ENCODE data around the gene TNS3.

The TNS3 gene

DNA sequence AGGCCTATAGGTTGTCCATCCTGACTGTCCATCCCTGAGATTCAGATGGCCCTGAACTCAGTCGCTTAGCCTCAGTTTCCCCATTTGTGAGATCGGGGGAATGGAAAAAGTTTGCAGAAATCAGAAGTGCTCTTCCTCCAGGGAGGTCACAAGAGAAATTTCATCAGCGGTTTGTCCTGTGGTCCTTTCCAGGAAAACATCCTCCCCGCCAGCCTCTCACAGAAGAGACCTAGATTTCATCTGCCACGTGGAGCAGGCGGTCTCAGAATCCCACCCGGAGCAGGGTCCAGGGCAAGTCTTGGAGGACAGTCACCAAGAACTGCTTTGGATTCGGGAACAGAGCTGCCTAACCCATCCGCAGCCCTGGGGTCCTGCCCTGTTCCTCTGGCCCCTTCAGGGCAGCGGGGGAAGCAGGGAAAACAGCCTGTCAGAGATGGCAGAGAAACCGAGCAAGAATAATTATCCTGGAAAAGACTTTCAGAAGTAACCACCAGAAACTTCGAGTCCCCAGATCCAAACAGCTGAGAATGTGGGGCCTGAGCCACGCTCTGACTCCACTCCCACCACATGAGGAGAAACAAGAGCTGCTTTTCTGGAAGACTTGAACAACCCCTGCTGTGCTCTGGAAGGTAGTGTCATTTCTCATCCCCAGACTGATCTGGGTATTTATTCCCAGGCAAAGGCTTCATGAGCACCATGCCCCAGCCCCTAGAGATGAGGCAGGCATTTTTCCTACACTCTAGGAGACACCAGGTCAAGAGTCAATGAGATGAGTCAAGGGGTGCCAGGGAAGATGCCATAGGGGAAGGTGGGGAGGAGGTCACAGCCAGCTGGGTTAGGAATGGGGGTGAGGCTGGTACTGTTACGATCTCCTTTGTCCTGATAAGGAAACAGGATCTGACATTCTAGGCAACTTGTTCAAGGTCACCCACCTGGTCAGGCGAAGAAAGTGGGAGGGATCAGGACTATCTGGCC is 1.1 kb upstream of the TNS3 start:
- peak; percentile 48 for DNase-seq (ENCODE audit: low read depth, low spot score)

- DNase-seq (ENCODE audit: low read depth, low spot score): peak; percentile 54
Measured at GRCh38 chr7:47581438-47581803, 490 bp downstream of the TNS3 start.

DNA sequence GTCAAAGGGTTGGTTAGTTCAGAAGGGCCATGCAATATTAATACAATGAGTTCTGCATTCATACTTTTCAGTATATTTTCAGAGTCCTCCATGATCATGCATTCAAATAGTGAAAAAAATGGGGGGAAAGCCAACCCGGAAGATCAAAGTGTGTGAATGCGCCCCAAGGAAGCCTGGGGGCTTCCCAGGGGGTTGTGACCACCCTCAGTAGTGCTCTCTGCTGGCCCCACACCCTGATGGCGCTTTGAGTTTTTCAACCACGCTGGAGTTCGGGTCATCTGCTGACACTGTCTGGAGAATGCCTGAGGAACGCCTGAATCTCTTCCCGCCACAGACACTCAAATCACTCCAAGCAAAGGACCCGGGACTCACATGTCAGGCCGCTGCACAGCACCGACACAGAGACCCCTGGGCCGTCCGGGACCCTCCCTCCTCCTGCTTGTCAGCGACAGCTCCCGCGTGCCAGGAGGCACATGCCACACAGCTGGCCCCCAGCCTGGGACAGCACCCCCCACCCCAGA is 1.0 kb downstream of the TNS3 start:
- DNase-seq (ENCODE audit: low read depth, low spot score): peak; percentile 54

GRCh38 chr7:47580175-47580706 is 1.7 kb downstream of the TNS3 start:
- peak; percentile 32 for DNase-seq (ENCODE audit: low read depth, low spot score)

- DNase-seq (ENCODE audit: low read depth, low spot score): no peak
Measured at GRCh38 chr7:47579458-47579857, 2.5 kb downstream of the TNS3 start.

GRCh38 chr7:47578579-47579270 is 3.2 kb downstream of the TNS3 start:
- peak; percentile 70 for DNase-seq (ENCODE audit: low read depth, low spot score)

GRCh38 chr7:47577321-47577919 is 4.5 kb downstream of the TNS3 start:
- DNase-seq (ENCODE audit: low read depth, low spot score): peak; percentile 31

DNA sequence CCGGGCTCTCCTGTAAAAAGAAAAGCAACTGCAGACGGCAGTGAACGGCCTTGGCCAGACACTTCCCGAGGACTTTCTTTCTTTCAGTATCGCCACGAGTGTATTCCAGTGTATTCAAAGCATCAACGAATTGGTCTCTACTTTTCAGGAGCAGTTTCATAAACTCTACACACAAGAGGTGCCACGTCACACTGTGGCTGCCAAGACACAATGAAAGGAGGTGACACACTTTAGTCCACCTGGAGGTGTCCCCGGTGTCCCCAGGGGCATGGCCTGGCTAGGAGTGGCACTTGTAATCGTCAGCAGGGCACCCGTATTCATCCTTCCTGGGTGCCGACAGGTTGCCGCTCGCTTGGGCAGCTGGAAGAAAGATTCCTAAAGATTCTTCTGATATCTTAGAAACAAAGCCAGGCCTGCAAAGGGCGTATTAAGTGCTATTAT is 5.0 kb downstream of the TNS3 start:
- no peak for DNase-seq (ENCODE audit: low read depth, low spot score)

DNA sequence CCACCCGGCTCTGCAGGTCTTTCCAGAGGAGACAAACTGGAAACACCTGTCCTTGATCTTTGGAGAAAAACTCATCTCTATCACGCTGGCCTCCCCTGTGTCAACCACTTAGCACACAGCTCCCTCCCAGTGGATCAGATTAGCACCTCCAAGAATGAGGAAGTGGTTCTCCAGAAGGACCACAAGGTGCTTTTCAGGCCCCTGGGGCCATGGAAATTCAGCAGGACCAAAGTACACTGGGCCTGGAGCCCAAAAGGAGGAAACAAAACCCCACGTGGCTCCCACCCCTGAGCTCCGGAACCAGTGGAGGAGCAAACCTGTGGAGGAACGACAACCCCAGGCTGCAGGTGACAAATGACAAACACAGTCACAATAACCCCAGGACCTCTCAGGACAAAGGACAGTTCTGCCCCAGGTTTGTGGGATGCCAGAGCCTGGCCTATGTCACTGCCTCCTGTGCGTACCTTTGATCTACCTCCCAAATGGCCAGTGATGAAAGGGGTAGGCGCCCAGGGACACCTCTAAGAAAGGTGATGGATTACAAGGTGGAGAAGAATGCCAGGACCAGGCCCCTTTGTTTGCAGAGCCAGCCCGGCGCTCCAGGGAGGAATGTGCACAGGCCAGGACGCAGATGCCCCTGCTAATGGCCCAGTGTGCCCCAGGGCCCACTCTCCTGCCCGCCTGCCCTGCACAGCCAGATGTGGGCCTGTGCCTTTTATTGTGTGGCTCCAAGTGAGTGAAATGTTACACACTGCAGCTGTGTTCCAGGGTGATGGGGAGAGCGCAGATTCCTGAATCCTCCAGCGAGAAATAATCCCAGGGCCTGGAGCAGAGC is 5.7 kb downstream of the TNS3 start:
- peak; percentile 84 for DNase-seq (ENCODE audit: low read depth, low spot score)

- no peak for DNase-seq (ENCODE audit: low read depth, low spot score)
Measured at GRCh38 chr7:47574482-47575329, 7.2 kb downstream of the TNS3 start.

DNA sequence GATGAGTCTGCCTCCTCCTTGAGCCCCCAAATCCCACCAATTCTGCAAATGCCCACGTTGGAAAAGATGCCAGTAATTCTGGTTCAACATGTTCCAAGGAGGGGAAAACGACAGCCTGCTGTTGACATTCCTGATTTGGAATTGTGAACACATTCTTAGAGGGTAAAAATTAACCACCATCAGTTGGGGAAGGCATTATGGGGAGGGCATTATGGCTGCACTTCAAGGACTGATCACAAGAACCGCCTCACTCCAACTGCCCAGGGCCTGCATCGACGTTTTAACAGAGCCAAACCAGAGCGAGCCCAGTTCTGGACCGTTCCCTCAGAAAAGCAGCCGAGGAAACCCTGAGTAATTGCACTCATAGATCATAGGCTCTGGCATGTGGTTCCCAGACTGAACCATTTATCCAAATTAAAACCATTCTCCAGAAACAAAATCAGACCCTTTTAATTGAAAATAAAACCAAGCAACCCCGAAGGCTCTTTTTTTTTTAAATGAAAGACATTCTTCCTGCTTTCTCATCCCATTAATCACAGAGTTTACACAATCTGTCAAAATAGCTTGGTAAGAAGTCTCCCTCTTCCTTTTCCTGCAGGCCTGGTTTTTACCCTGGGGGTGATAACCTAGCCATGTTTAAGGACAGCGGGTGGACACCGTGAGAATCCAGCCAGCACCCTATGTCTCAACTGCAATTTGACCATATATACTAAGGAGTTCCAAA is 8.0 kb downstream of the TNS3 start:
- DNase-seq (ENCODE audit: low read depth, low spot score): peak; percentile 90

- no peak for DNase-seq (ENCODE audit: low read depth, low spot score)
Measured at GRCh38 chr7:47572939-47573757, 8.8 kb downstream of the TNS3 start.

DNA sequence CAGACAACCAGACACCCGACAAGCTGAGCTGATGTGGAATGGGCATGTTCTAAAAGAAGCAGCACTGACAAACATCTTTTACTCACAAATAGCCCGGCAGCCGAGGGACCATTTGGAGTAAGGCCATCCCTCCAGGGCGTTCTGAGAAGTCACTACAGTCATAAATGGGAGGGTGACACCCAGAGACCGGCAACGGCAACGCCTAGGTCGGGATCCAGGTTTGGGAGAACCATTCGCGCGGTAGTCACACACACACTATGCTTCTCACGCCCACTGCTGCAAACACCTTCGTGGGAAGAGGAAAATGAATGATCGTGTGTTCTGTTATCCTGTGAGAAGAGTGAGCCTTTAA is 9.8 kb downstream of the TNS3 start:
- no peak for DNase-seq (ENCODE audit: low read depth, low spot score)

GRCh38 chr7:47571331-47572093 is 10.4 kb downstream of the TNS3 start:
- DNase-seq (ENCODE audit: low read depth, low spot score): peak; percentile 96

GRCh38 chr7:47570649-47571050 is 11.3 kb downstream of the TNS3 start:
- DNase-seq (ENCODE audit: low read depth, low spot score): peak; percentile 74

- no peak for DNase-seq (ENCODE audit: low read depth, low spot score)
Measured at GRCh38 chr7:47568547-47568946, 13.4 kb downstream of the TNS3 start.

GRCh38 chr7:47568056-47568455 is 13.9 kb downstream of the TNS3 start:
- no peak for DNase-seq (ENCODE audit: low read depth, low spot score)

Measured in astrocyte of the hippocampus (primary cell).